Neural progenitor cell (in vitro differentiated cells): ENCODE results near the gene SYNM. TPM values are rescaled to one million over a fixed set of nuclear protein-coding genes. Genes with fewer than 3 reads are reported as not detected.

Experiments used
- DNase-seq: peaks from one replicate; pipeline ENCODE4 v3.0.0-alpha.2; 2016; ENCODE audit warnings: low spot score
- H2AFZ ChIP-seq: fragments of 200-600 bp; sonication (generic); replicated peaks from 2 replicates; pipeline ENCODE4 v1.6.1; 2016; ENCODE audit warnings: antibody characterized with exemption
- H3F3A ChIP-seq: fragments of 200-600 bp; sonication (generic); 2 replicates; pipeline ENCODE4 v1.6.1; 2016; ENCODE audit warnings: antibody characterized with exemption, low read depth
- H3K27ac ChIP-seq: fragments of 200-600 bp; sonication (generic); 2 replicates; pipeline ENCODE4 v1.5.1; 2016; ENCODE audit warnings: mild to moderate bottlenecking
- H3K27me3 ChIP-seq: fragments of 200-600 bp; sonication (generic); 2 replicates; pipeline ENCODE4 v1.6.1; 2016; ENCODE audit warnings: mild to moderate bottlenecking, moderate library complexity
- H3K36me3 ChIP-seq: fragments of 200-600 bp; sonication (generic); 2 replicates; pipeline ENCODE4 v1.5.1; 2016
- H3K4me1 ChIP-seq: fragments of 200-600 bp; sonication (generic); 2 replicates; pipeline ENCODE4 v1.6.1; 2016; ENCODE audit warnings: mixed run types
- H3K4me2 ChIP-seq: fragments of 200-600 bp; sonication (generic); 2 replicates; pipeline ENCODE4 v1.6.1; 2016
- H3K4me3 ChIP-seq: fragments of 200-600 bp; sonication (generic); 2 replicates; pipeline ENCODE4 v1.5.1; 2016
- H3K79me2 ChIP-seq: fragments of 200-600 bp; sonication (generic); 2 replicates; pipeline ENCODE4 v1.6.1; 2016; ENCODE audit warnings: low read depth
- H3K9ac ChIP-seq: fragments of 200-600 bp; sonication (generic); 2 replicates; pipeline ENCODE4 v1.6.1; 2016
- H3K9me3 ChIP-seq: fragments of 200-600 bp; sonication (generic); 2 replicates; pipeline ENCODE4 v1.5.1; 2016; ENCODE audit warnings: low read depth
- H4K20me1 ChIP-seq: fragments of 200-600 bp; sonication (generic); 2 replicates; pipeline ENCODE4 v1.6.1; 2016; ENCODE audit warnings: low read depth
- H3K27ac Mint-ChIP-seq: 3 replicates; pipeline ENCODE4 v1.8.0; 2021; ENCODE audit warnings: mixed read lengths
- H3K27me3 Mint-ChIP-seq: 2 replicates; pipeline ENCODE4 v1.8.0; 2022; ENCODE audit warnings: low read depth, mild to moderate bottlenecking, inconsistent platforms, moderate library complexity, mixed read lengths; ENCODE audit not compliant: insufficient read depth
- H3K36me3 Mint-ChIP-seq: 3 replicates; pipeline ENCODE4 v1.8.0; 2021; ENCODE audit warnings: mixed read lengths
- H3K4me1 Mint-ChIP-seq: 3 replicates; pipeline ENCODE4 v1.8.0; 2021; ENCODE audit warnings: mixed read lengths
- H3K4me3 Mint-ChIP-seq: 3 replicates; pipeline ENCODE4 v1.8.0; 2021; ENCODE audit warnings: mild to moderate bottlenecking, moderate library complexity, mixed read lengths
- H3K9me3 Mint-ChIP-seq: 3 replicates; pipeline ENCODE4 v1.8.0; 2020; ENCODE audit warnings: mixed read lengths
- CTCF ChIP-seq: fragments of 200-600 bp; sonication (generic); IDR thresholded peaks from 2 replicates; pipeline ENCODE4 v1.5.1; 2017; ENCODE audit warnings: antibody characterized with exemption, mild to moderate bottlenecking
- EZH2 ChIP-seq: fragments of 200-600 bp; sonication (generic); IDR thresholded peaks from 2 replicates; pipeline ENCODE4 v1.6.1; 2017; ENCODE audit warnings: antibody characterized with exemption, mild to moderate bottlenecking, moderate library complexity
- EZH2phosphoT487 ChIP-seq: fragments of 200-600 bp; sonication (generic); IDR thresholded peaks from 2 replicates; pipeline ENCODE4 v1.6.1; 2017; ENCODE audit warnings: antibody characterized with exemption
- total RNA-seq: library from RNA; depleted of rRNA; stranded (reverse); fragments of >200 nt; gene quantifications from 2 replicates; pipeline ENCODE4 v1.2.3, GENCODE V29; 2015; ENCODE audit warnings: low replicate concordance

SYNM gene
- total RNA-seq, 1 donor from 2014 or later, result 0.97 TPM

DNA sequence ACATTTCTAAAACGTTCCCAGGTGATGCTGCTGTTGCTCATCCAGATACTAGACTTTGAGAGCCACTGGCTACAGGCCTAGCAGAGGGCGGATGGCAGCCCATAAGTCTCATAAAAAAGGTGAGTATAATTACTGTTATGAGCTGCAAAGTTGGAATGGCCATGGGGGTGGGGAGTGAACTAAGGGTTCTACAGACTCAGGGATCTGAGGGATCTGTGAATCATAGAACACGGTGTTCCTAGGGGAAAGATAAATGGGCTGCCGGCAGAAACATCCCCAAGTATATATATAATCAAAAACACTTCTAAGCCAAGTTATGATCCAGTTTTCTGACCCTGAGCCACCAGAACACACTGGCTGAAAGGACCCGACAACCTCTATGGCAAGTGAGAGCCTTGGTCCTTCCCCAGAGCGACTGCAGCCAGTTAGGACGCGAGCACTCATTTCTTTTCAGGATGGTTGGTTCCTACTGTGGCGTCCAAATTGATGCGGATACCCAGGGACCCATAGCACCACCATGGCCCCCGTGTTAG, 7.9 kb upstream of the SYNM start:
- peaks cover 9% of the 10 kb centered on the region for H3K27me3 Mint-ChIP-seq
- DNase-seq, result no peak
- Histone ChIP-seq H3K9ac (no peak overlapping the region), H2AFZ (no peak overlapping the region), H3K27ac (no peak overlapping the region), H3K4me1 (peaks cover 10% of the 10 kb centered on the region), H3F3A (peaks cover 12% of the 10 kb centered on the region), H3K79me2 (no peaks in the 10 kb centered on the region), H3K36me3 (no peaks in the 10 kb centered on the region), H4K20me1 (peaks cover 8% of the 10 kb centered on the region), H3K27me3 (peaks cover 61% of the 10 kb centered on the region), H3K4me2 (no peak overlapping the region), H3K9me3 (no peaks in the 10 kb centered on the region), H3K4me3 (no peak overlapping the region)
- no peaks in the 10 kb centered on the region for H3K9me3 Mint-ChIP-seq
- H3K4me1 Mint-ChIP-seq, result peaks cover 10% of the 10 kb centered on the region
- TF ChIP-seq CTCF (no peak), EZH2 (no peak), EZH2phosphoT487 (no peak)
- H3K27ac Mint-ChIP-seq, result no peak overlapping the region
- no peaks in the 10 kb centered on the region for H3K36me3 Mint-ChIP-seq
- H3K4me3 Mint-ChIP-seq, result no peak overlapping the region

- H3K27me3 ChIP-seq, result peaks cover 68% of the 10 kb centered on the region
- H3K9me3 Mint-ChIP-seq, result no peaks in the 10 kb centered on the region
- peaks cover 14% of the 10 kb centered on the region for H3K4me1 Mint-ChIP-seq
- H3K27ac ChIP-seq, result no peak overlapping the region
- peaks cover 10% of the 10 kb centered on the region for H3K4me1 ChIP-seq
- peaks cover 10% of the 10 kb centered on the region for H3K27me3 Mint-ChIP-seq
- no peak overlapping the region for H3K9ac ChIP-seq
- H3F3A ChIP-seq, result peaks cover 12% of the 10 kb centered on the region
- no peak overlapping the region for H3K4me2 ChIP-seq
- H3K4me3 ChIP-seq, result no peak overlapping the region
- no peak for DNase-seq
- H3K9me3 ChIP-seq, result no peaks in the 10 kb centered on the region
- no peak overlapping the region for H3K4me3 Mint-ChIP-seq
- H3K79me2 ChIP-seq, result no peaks in the 10 kb centered on the region
- H3K36me3 Mint-ChIP-seq, result no peaks in the 10 kb centered on the region
- peaks cover 8% of the 10 kb centered on the region for H4K20me1 ChIP-seq
- no peak overlapping the region for H2AFZ ChIP-seq
- no peak for TF ChIP-seq EZH2
- TF ChIP-seq EZH2phosphoT487, result no peak
- no peak for TF ChIP-seq CTCF
- H3K27ac Mint-ChIP-seq, result no peak overlapping the region
- H3K36me3 ChIP-seq, result no peaks in the 10 kb centered on the region
Observed at GRCh38 chr15:99097441-99098410, 7.2 kb upstream of the SYNM start.

GRCh38 chr15:99098426-99098825, 6.5 kb upstream of the SYNM start:
- no peak overlapping the region for H3K27ac Mint-ChIP-seq
- no peaks in the 10 kb centered on the region for H3K79me2 ChIP-seq
- no peak for DNase-seq
- no peak overlapping the region for H3K4me3 ChIP-seq
- no peak overlapping the region for H3K9ac ChIP-seq
- H3K4me1 Mint-ChIP-seq, result peaks cover 14% of the 10 kb centered on the region
- H3K4me2 ChIP-seq, result no peak overlapping the region
- H3K9me3 ChIP-seq, result no peaks in the 10 kb centered on the region
- no peak overlapping the region for H3K4me3 Mint-ChIP-seq
- H3K9me3 Mint-ChIP-seq, result no peaks in the 10 kb centered on the region
- H3K4me1 ChIP-seq, result peaks cover 10% of the 10 kb centered on the region
- peaks cover 10% of the 10 kb centered on the region for H3K27me3 Mint-ChIP-seq
- no peak overlapping the region for H3K27ac ChIP-seq
- peaks cover 8% of the 10 kb centered on the region for H4K20me1 ChIP-seq
- peaks cover 12% of the 10 kb centered on the region for H3F3A ChIP-seq
- TF ChIP-seq EZH2, result no peak
- no peak for TF ChIP-seq EZH2phosphoT487
- TF ChIP-seq CTCF, result no peak
- no peaks in the 10 kb centered on the region for H3K36me3 Mint-ChIP-seq
- peaks cover 75% of the 10 kb centered on the region for H3K27me3 ChIP-seq
- H2AFZ ChIP-seq, result no peak overlapping the region
- no peaks in the 10 kb centered on the region for H3K36me3 ChIP-seq
